ENCODE results near the gene PKIG. TPM values are rescaled to one million over a fixed set of nuclear protein-coding genes. Genes with fewer than 3 reads are reported as not detected.

The PKIG gene
- total and polyA plus RNA-seq, 9 of the 15 experiments (the other 6 are each of a cell fraction or from before 2014, with no cell fraction given): 0.13 to 7.0 (median 4.7) TPM

DNA sequence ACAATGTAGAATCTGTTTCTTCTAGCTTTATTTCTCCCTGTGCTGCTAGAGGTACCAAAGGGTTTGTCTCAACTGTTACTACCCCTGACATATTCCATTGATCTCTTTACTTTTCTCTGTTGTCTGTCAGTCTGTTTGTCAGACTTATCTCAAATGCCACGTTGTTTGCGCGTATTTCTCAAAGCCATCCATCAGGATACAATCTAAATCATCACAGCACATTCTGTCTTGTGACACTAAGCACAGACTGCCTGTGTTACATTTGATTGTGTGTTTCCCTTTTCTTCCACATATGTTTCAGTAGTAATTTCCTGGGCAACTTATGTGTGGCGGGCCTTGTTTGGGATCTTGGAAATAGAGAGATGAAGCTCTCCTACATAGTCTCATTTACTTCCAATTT, 30.3 kb upstream of the PKIG start (continued):
- TF ChIP-seq TCF3 (CRISPR knock-in tag; IDR thresholded peaks at IDR 0.05): peak; percentile 76
- TF ChIP-seq, protein P1, sequence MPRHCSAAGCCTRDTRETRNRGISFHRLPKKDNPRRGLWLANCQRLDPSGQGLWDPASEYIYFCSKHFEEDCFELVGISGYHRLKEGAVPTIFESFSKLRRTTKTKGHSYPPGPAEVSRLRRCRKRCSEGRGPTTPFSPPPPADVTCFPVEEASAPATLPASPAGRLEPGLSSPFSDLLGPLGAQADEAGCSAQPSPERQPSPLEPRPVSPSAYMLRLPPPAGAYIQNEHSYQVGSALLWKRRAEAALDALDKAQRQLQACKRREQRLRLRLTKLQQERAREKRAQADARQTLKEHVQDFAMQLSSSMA (CRISPR knock-in tag; IDR thresholded peaks at IDR 0.05): no peak
- TF ChIP-seq SRSF7 (optimal IDR thresholded peaks at IDR 0.05; ENCODE audit: low read depth, low read length): no peak
- TF ChIP-seq ZNF444 (CRISPR knock-in tag; IDR thresholded peaks at IDR 0.05): no peak
- no peak for TF ChIP-seq DIDO1 (tag; IDR thresholded peaks at IDR 0.05; ENCODE audit: low read depth)
- no peak for TF ChIP-seq MCM5 (IDR thresholded peaks at IDR 0.05; ENCODE audit: low read depth)
- TF ChIP-seq HDAC1 (IDR thresholded peaks at IDR 0.05): 0 out of 4 replicates have a peak, but pooled peaks of 1 of the 2 experiments have one; percentile 11
- peak; percentile 18; the same call in 1 of the 2 replicates for TF ChIP-seq LEF1 (IDR thresholded peaks at IDR 0.05)
- TF ChIP-seq SMC3 (conservative IDR thresholded peaks at IDR 0.05; ENCODE audit: insufficient read depth, low read depth, low read length): no peak
- no peak for TF ChIP-seq ILK (tag; IDR thresholded peaks at IDR 0.05; ENCODE audit: borderline replicate concordance, low read depth)
- 0 out of 4 replicates have a peak, but pooled peaks have one; percentile 18 to 40 for TF ChIP-seq TRIM24 (IDR thresholded peaks at IDR 0.05)
- no peak for TF ChIP-seq TAF9B (IDR thresholded peaks at IDR 0.05; ENCODE audit: partially characterized antibody)
- TF ChIP-seq JUN (IDR thresholded peaks at IDR 0.05; ENCODE audit: borderline replicate concordance, low read depth, low read length): no peak
- TF ChIP-seq JUN (CRISPR knock-in tag; IDR thresholded peaks at IDR 0.05; ENCODE audit: borderline replicate concordance): no peak
- TF ChIP-seq NELFE (IDR thresholded peaks at IDR 0.05; ENCODE audit: insufficient read depth, insufficient read length): no peak
- no peak for TF ChIP-seq HDAC8 (tag; IDR thresholded peaks at IDR 0.05)
- TF ChIP-seq, protein P2, sequence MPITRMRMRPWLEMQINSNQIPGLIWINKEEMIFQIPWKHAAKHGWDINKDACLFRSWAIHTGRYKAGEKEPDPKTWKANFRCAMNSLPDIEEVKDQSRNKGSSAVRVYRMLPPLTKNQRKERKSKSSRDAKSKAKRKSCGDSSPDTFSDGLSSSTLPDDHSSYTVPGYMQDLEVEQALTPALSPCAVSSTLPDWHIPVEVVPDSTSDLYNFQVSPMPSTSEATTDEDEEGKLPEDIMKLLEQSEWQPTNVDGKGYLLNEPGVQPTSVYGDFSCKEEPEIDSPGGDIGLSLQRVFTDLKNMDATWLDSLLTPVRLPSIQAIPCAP (CRISPR knock-in tag; IDR thresholded peaks at IDR 0.05; ENCODE audit: borderline replicate concordance): no peak

Data from K562 (cell line).